ENCODE measurements around the gene ST3GAL5. TPM values are rescaled to one million over a fixed set of nuclear protein-coding genes. Genes with fewer than 3 reads are reported as not detected.

The ST3GAL5 gene
- total and polyA plus RNA-seq, 2 of the 8 experiments (the other 6 are each of a cell fraction or from before 2014, with no cell fraction given) = 1.9 to 4.5 TPM

DNA sequence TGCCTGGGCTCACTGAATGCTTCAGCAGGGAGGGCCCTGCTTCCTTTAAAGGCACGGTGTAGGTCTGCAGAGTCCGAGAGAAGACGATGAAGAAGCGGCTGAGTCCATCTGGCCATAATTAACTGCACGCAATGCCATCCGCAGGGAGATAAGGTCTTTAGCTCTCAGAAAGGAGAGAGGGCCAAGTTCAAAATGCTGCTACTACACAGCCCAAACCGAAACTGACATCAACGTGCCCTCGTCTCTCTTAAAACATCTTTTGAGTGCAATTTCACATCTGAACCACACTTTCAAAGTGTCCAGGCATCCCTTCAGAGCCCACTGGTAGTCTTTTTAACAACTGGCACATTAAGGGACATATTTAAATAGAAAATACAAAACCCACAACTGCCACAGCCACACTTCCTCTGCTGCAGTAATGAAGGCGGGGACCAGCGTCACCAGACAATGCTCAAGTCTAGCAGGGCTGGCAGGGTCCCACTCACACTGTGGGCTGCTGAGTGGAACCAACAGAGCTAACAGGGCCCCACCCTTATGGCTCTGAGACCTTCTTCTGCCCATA is 35.8 kb downstream of the ST3GAL5 start:
- Histone ChIP-seq H3K36me3 (ENCODE audit: control insufficient read depth in 2 of 4, insufficient read depth in 4 of 4, low read length in 3 of 4) (no peaks in the 10 kb centered on the region), H2AK5ac (ENCODE audit: low read depth, low read length) (no peak overlapping the region), H3K27me3 (replicated peaks in 1 of 4; ENCODE audit: control insufficient read depth in 3 of 4, extremely low read depth in 1 of 4, insufficient read depth in 3 of 4, low read length in 3 of 4) (no peaks in the 10 kb centered on the region), H2BK5ac (ENCODE audit: low read depth, low read length) (0 out of 2 replicates have a peak overlapping the region, but pooled peaks have one; percentile 19), H3K9ac (replicated peaks in 1 of 4; ENCODE audit: extremely low read depth in 1 of 4, low read depth in 3 of 4, low read length in 3 of 4) (no peak overlapping the region), H2BK12ac (ENCODE audit: low read depth, low read length) (no peak overlapping the region), H3K14ac (ENCODE audit: insufficient read length) (no peak overlapping the region), H3K27ac (ENCODE audit: low read depth, low read length) (no peak overlapping the region), H3K4me2 (ENCODE audit: insufficient read depth in 1 of 2, low read depth in 2 of 2, low read length in 2 of 2) (no peak overlapping the region), H4K8ac (ENCODE audit: extremely low read depth, insufficient read depth, low read length) (peak overlapping the region; percentile 78; the same call in 1 of the 2 replicates), H3K56ac (replicated peaks; ENCODE audit: insufficient read length, low read depth, low read length) (no peak overlapping the region), H2BK20ac (ENCODE audit: low read length) (no peak overlapping the region), H2BK15ac (ENCODE audit: low read length) (no peak overlapping the region), H3K79me2 (ENCODE audit: control insufficient read depth in 1 of 2, insufficient read depth in 2 of 2, low read length in 2 of 2) (no peaks in the 10 kb centered on the region), H4K5ac (ENCODE audit: insufficient read length, low read depth, low read length) (no peak overlapping the region), H4K20me1 (replicated peaks in 1 of 2; ENCODE audit: control insufficient read depth in 1 of 2, insufficient read depth in 2 of 2, low read length in 2 of 2) (no peaks in the 10 kb centered on the region), H3K18ac (ENCODE audit: extremely low read depth, low read length) (no peak overlapping the region), H3K23ac (ENCODE audit: insufficient read length) (no peak overlapping the region), H2BK120ac (replicated peaks; ENCODE audit: low read depth, low read length) (no peak overlapping the region), H3K23me2 (ENCODE audit: low read depth, low read length) (no peaks in the 10 kb centered on the region), H3K79me1 (ENCODE audit: low read depth, low read length) (no peaks in the 10 kb centered on the region), H4K91ac (replicated peaks; ENCODE audit: insufficient read length, low read length) (no peak overlapping the region), H3K4me3 (ENCODE audit: extremely low read depth in 1 of 4, insufficient read depth in 2 of 4, low read depth in 3 of 4, low read length in 4 of 4) (no peak overlapping the region), H3K4me1 (replicated peaks in 1 of 4; ENCODE audit: control insufficient read depth in 3 of 4, insufficient read depth in 4 of 4, low read length in 3 of 4) (peaks cover 0 to 3% (median 0%) of the 10 kb centered on the region in 4 experiments; a peak in 4 of 7 replicates), H3K4ac (replicated peaks; ENCODE audit: insufficient read length, low read depth, low read length) (no peak overlapping the region), H3K9me3 (ENCODE audit: insufficient read depth in 2 of 2, low read depth in 1 of 2, low read length in 1 of 2) (no peaks in the 10 kb centered on the region), H2AFZ (ENCODE audit: low read length) (no peak overlapping the region)
- 87% methylated on average over 11 of the region's 11 CpGs; no CpG with 5 or more reads in 1 of the 2 experiments for WGBS, 2 experiments (ENCODE audit: extremely low coverage in 1 of 2, insufficient coverage in 1 of 2, insufficient read length in 1 of 2, insufficient replicate concordance in 2 of 2, low coverage in 1 of 2, low lambda C conversion rate in 2 of 2, missing lambda C conversion rate in 1 of 2)
- FAIRE-seq (no peak), DNase-seq (ENCODE audit: low read depth in 1 of 2, low spot score in 2 of 2) (no peak)
- ChIA-PET CTCF (ENCODE audit: partially characterized antibody) (interaction anchor here (1.7 kb wide), 1 partner anchor 8 kb away, joined by 8 read pairs; no protein-coding TSS in a partner anchor), POLR2A (ENCODE audit: partially characterized antibody) (no interaction called here)
- TF ChIP-seq CEBPB (IDR thresholded peaks at IDR 0.05; ENCODE audit: low read depth, low read length) (no peak), BCL11A (IDR thresholded peaks at IDR 0.05; ENCODE audit: low read depth in 2 of 2, low read length in 2 of 2) (no peak), RXRA (IDR thresholded peaks at IDR 0.05; ENCODE audit: insufficient read depth, low read depth, low read length) (no peak), FOSL1 (IDR thresholded peaks at IDR 0.05; ENCODE audit: insufficient read depth, low read depth, low read length) (no peak), CTBP2 (IDR thresholded peaks at IDR 0.05; ENCODE audit: borderline replicate concordance, insufficient read depth, insufficient read length, low read length) (no peak), TAF1 (IDR thresholded peaks at IDR 0.05; ENCODE audit: low read depth, low read length) (no peak), GTF2F1 (IDR thresholded peaks at IDR 0.05; ENCODE audit: borderline replicate concordance, low read depth, low read length) (no peak), TBP (IDR thresholded peaks at IDR 0.05; ENCODE audit: low read depth, low read length) (no peak), CREB1 (IDR thresholded peaks at IDR 0.05) (no peak), POLR2AphosphoS5 (IDR thresholded peaks at IDR 0.05; ENCODE audit: low read depth, low read length) (no peak)
- TF ChIP-seq, protein P1, sequence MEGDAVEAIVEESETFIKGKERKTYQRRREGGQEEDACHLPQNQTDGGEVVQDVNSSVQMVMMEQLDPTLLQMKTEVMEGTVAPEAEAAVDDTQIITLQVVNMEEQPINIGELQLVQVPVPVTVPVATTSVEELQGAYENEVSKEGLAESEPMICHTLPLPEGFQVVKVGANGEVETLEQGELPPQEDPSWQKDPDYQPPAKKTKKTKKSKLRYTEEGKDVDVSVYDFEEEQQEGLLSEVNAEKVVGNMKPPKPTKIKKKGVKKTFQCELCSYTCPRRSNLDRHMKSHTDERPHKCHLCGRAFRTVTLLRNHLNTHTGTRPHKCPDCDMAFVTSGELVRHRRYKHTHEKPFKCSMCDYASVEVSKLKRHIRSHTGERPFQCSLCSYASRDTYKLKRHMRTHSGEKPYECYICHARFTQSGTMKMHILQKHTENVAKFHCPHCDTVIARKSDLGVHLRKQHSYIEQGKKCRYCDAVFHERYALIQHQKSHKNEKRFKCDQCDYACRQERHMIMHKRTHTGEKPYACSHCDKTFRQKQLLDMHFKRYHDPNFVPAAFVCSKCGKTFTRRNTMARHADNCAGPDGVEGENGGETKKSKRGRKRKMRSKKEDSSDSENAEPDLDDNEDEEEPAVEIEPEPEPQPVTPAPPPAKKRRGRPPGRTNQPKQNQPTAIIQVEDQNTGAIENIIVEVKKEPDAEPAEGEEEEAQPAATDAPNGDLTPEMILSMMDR (IDR thresholded peaks at IDR 0.05; ENCODE audit: control extremely low read depth in 1 of 3, insufficient read depth in 1 of 3, low read depth in 1 of 3, low read length in 3 of 3) = no peak

Data from H1 (cell line).